Endothelial cell of umbilical vein (primary cell): Measurements from ENCODE around the gene MYOF.
"Not testable (repeated sequence)": the region's sequence is repeated elsewhere in the genome, so short reads cannot be mapped to it uniquely, and the experiment has no call there.

Experiments used
- EZH2 ChIP-seq: IDR thresholded peaks from 2 replicates; pipeline ENCODE4 v1.6.1; 2012; ENCODE audit warnings: borderline replicate concordance, low read depth, mild to moderate bottlenecking, moderate library complexity, low read length, inconsistent platforms; ENCODE audit not compliant: severe bottlenecking
- JUN ChIP-seq: IDR thresholded peaks from 2 replicates; pipeline ENCODE4 v1.6.1; 2011; ENCODE audit warnings: borderline replicate concordance, low read depth; ENCODE audit not compliant: insufficient read length, insufficient read depth
- POLR2A ChIP-seq: IDR thresholded peaks from 2 replicates; pipeline ENCODE4 v1.6.1; 2012; ENCODE audit warnings: low read depth, mild to moderate bottlenecking, control low read depth, low read length
- TF ChIP-seq, protein P1 (sequence below), 2 donors: IDR thresholded peaks; 1 replicate in 1 of 2; 2 replicates in 1 of 2; pipeline ENCODE4 v1.5.1; 2011; ENCODE audit warnings: low read length in 2 of 2, mild to moderate bottlenecking in 2 of 2, moderate library complexity in 2 of 2, control low read depth in 1 of 2, inconsistent platforms in 1 of 2, low read depth in 1 of 2; ENCODE audit not compliant: insufficient read depth in 1 of 2; ENCODE audit errors: extremely low read depth in 1 of 2
- TF ChIP-seq, protein P2 (sequence below): IDR thresholded peaks from 2 replicates; pipeline ENCODE4 v1.6.1; 2011; ENCODE audit not compliant: insufficient read depth, insufficient read length

DNA sequence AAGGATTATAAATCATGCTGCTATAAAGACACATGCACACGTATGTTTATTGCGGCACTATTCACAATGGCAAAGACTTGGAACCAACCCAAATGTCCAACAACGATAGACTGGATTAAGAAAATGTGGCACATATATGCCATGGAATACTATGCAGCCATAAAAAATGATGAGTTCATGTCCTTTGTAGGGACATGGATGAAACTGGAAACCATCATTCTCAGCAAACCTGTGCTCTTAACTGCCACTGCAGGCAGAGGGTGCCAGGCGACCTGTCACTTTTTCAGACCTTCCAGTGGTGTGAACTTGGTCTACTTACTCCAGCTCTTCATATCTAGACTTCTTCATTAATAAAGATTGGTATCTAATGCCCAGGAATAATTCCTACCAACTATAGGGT, 14.5 kb downstream of the MYOF start:
- TF ChIP-seq, protein P1, sequence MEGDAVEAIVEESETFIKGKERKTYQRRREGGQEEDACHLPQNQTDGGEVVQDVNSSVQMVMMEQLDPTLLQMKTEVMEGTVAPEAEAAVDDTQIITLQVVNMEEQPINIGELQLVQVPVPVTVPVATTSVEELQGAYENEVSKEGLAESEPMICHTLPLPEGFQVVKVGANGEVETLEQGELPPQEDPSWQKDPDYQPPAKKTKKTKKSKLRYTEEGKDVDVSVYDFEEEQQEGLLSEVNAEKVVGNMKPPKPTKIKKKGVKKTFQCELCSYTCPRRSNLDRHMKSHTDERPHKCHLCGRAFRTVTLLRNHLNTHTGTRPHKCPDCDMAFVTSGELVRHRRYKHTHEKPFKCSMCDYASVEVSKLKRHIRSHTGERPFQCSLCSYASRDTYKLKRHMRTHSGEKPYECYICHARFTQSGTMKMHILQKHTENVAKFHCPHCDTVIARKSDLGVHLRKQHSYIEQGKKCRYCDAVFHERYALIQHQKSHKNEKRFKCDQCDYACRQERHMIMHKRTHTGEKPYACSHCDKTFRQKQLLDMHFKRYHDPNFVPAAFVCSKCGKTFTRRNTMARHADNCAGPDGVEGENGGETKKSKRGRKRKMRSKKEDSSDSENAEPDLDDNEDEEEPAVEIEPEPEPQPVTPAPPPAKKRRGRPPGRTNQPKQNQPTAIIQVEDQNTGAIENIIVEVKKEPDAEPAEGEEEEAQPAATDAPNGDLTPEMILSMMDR (IDR thresholded peaks at IDR 0.05; ENCODE audit: extremely low read depth in 1 of 2, insufficient read depth in 1 of 2, low read depth in 1 of 2, low read length in 2 of 2): not testable (repeated sequence)
- TF ChIP-seq POLR2A, JUN, EZH2: not testable (repeated sequence)
- TF ChIP-seq, protein P2, sequence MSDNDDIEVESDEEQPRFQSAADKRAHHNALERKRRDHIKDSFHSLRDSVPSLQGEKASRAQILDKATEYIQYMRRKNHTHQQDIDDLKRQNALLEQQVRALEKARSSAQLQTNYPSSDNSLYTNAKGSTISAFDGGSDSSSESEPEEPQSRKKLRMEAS: not testable (repeated sequence)
